ENCODE results near the gene POU2F2.

Gene POU2F2

GRCh38 chr19:42098781-42099180 lies 33.5 kb downstream of the POU2F2 start:
- no peak for DNase-seq

- no peak for DNase-seq
Observed at GRCh38 chr19:42097461-42097860, 34.8 kb downstream of the POU2F2 start.

GRCh38 chr19:42096255-42096837 lies 35.9 kb downstream of the POU2F2 start:
- DNase-seq = no peak

- DNase-seq = no peak
Observed at GRCh38 chr19:42095814-42096230, 36.4 kb downstream of the POU2F2 start.

GRCh38 chr19:42095142-42095813 lies 37.0 kb downstream of the POU2F2 start:
- no peak for DNase-seq

- no peak for DNase-seq
Observed at GRCh38 chr19:42093926-42094325, 38.3 kb downstream of the POU2F2 start.

GRCh38 chr19:42093505-42093904 lies 38.7 kb downstream of the POU2F2 start:
- no peak for DNase-seq

GRCh38 chr19:42092350-42092749 lies 39.9 kb downstream of the POU2F2 start:
- no peak for DNase-seq

GRCh38 chr19:42091742-42092141 lies 40.5 kb downstream of the POU2F2 start:
- no peak for DNase-seq

GRCh38 chr19:42091300-42091699 lies 40.9 kb downstream of the POU2F2 start:
- DNase-seq = no peak

GRCh38 chr19:42090672-42091071 lies 41.6 kb downstream of the POU2F2 start:
- DNase-seq = no peak

GRCh38 chr19:42089772-42090171 lies 42.5 kb downstream of the POU2F2 start:
- no peak for DNase-seq

- DNase-seq = no peak
Observed at GRCh38 chr19:42089191-42089750, 43.0 kb downstream of the POU2F2 start.

- no peak for DNase-seq
Observed at GRCh38 chr19:42088471-42089190, 43.6 kb downstream of the POU2F2 start.

- no peak for DNase-seq
Observed at GRCh38 chr19:42086770-42087550, 45.3 kb downstream of the POU2F2 start.

GRCh38 chr19:42086188-42086736 lies 46.0 kb downstream of the POU2F2 start:
- DNase-seq = no peak

GRCh38 chr19:42083537-42083936 lies 48.7 kb downstream of the POU2F2 start:
- no peak for DNase-seq

GRCh38 chr19:42081584-42082203 lies 50.6 kb downstream of the POU2F2 start:
- DNase-seq = peak; percentile 33

GRCh38 chr19:42080764-42081375 lies 51.4 kb downstream of the POU2F2 start:
- no peak for DNase-seq

GRCh38 chr19:42079886-42080763 lies 52.1 kb downstream of the POU2F2 start:
- no peak for DNase-seq

- DNase-seq = no peak
Observed at GRCh38 chr19:42079276-42079669, 53.0 kb downstream of the POU2F2 start.

Data from NCI-H2227 treated with DMSO at 0.1 percent for 48 hours (cell line).